Measurements from ENCODE around the gene SULT4A1.

Gene SULT4A1

DNA sequence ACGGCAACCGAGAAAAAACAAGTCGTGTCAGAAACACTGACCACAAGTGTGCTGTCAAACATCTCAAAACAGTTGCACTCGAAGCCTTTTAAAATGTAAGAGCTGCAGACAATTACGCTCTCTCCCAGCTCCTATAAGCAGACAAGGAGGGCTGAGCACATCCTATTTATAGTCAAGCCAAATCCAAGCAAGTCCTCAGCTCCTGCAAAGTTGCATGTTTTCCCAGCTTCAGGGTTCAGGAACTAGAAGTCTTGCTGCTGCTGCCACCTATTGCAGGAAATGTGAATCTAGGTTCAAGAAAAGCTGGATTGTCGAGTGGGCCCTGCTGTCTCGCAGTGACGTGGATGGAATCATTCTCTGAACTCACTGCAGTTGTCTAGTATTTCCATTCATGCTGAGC lies 65.7 kb downstream of the SULT4A1 start:
- no peak for DNase-seq

DNA sequence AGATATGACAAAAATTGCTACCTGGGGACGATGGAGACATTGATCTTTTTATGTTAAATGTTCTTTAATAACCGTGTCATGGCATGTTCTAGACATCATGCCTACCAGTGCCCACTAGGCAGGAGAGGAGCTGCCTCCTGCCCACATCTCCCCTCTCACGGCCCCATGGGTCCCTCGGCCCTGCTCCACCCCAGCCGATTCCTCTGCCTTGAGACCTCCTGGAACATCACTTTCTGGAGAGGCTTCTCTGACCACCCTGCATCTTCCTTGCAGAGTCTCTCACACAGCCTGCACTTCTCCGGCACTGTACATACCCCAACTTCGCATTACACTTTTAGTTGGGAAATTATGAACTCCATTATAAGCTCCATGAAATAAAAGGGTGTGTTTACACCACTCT lies 67.0 kb downstream of the SULT4A1 start:
- no peak for DNase-seq

DNA sequence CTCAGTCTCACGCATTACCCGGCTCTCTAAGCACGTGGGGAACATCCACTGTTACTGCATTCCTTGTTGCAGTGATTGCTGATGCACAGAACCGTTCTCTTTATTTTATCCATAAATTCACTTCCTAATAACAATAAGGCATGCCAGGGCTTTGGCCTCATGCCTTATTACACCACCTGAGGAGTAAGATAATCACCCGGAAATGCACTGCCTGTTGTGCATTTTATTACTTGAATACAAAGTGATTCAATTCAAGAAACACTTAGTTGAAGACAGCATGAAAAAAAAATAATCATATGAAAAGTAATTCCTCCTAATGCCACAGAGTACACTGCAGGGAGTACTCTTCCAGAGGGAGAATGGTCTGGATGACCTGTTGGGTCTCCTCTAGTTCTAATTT lies 69.4 kb downstream of the SULT4A1 start:
- DNase-seq = no peak

DNA sequence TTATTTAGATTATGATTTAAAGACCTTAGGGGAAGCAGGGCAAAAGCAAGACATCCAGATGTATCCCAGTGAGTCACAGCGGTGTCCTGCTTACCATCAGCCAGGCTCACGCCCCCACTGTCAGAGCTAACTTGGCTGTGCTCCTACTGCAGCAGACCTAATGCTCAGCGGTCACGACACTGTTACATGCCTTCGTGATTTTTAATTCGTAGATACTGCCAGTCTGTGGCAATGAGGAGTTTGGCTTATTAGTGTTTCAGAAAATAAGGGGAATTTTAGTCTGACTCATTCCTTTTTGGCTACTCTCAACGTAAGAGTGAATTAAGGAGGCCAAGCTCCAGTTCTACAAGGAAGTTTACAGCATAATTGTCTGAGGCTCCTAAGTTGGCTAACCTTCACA lies 72.9 kb downstream of the SULT4A1 start:
- no peak for DNase-seq

DNA sequence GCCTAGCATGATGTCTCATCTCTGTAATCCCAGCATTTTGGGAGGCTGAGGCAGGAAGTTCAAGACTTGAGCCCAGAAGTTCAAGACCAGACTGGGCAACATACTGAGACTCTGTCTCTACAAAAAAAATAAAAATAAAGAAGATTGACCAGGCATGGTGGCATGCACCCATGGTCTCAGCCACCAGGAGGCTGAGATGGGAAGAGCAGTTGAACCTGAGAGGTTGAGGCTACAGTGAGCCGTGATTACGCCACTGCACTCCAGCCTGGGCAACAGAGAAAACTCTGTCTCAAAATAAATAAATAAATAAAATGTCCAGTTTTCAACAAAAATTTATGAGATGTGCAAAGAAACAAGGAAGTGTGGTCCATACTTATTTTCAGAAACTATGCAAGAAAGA lies 78.5 kb downstream of the SULT4A1 start:
- no peak for DNase-seq

DNA sequence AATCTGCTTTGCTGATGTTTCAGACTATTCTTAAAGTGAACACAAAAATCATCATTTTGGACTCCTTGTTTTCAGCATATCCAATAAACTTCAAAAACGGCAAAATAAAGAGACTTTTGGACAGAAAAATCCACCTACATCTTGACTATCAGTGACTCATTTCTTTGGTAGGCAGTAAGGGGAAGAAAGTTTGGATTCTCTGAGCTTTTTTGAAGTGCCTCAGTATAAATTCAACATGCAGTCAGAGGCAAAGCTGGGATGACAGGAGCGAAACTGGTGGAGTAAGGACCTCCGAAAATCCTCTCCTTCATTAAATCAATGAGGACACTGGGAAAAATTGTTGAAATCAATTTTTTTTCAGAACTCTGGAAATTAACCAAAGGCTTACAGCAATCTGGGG lies 79.9 kb downstream of the SULT4A1 start:
- no peak for DNase-seq

DNA sequence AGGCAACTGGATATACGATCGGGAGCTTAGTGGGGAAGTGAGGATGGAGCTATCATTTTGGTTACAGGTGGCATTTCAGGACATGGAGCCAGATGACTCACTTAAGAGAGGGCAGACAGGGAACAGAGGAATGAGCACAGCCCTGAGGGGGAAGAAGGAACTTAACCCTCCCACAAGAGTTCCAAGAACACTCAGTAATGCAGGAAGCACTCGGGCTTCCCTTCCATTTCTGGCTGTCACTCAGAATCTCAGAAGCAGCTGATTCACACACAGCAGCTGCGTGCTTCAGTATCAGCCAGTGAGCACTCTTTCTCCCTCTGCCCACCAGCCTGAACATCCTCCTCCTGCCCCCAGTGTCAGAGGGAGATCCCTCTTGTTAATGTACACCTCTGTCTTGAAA lies 85.0 kb downstream of the SULT4A1 start:
- DNase-seq = no peak

DNA sequence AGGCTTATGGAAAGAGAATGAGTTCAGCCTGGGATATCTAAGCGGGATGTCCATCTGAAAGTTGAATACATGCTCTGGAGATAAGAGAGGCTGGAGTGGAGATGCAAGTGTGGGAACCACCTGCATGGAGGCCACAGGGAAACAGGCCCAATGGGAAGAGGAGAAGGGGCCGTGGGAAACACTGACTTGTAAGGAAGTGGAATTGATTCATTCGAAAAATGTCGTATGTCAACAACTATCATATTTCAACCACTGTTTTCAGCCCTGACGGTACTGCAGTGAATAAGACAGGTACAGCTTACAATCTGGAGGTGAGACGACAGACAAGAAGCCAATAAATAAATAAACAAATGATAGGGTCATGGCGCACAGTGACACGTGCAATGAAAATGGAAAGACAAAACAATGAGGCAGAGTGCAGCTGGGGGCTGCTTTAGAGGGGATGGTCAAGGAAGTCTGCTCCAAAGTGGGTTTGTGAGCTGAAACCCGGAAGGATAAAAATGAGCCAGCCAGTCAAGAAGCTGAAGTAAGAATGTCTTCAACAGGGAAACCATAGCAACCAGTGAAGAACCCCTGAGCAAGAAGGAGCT lies 86.1 kb downstream of the SULT4A1 start:
- DNase-seq = no peak

All from 8988T (cell line).